IMR-90 (cell line): ENCODE data around the gene UTP14C.

ENCODE experiments used
- BHLHE40 ChIP-seq: fragments of 150-350 bp; IDR thresholded peaks from 2 replicates; pipeline ENCODE4 v1.6.1; 2016; ENCODE audit warnings: mild to moderate bottlenecking, low read depth, low read length
- CEBPB ChIP-seq: IDR thresholded peaks from 2 replicates; pipeline ENCODE4 v1.6.1; 2012; ENCODE audit warnings: low read depth, low read length, improper control_type of control experiment
- CTCF ChIP-seq: conservative IDR thresholded peaks from 2 replicates; pipeline ENCODE4 v1.5.1; 2012; ENCODE audit warnings: mild to moderate bottlenecking, low read depth, low read length, improper control_type of control experiment
- ELK1 ChIP-seq: fragments of 150-350 bp; IDR thresholded peaks from 2 replicates; pipeline ENCODE4 v1.6.1; 2016; ENCODE audit warnings: low read depth, mild to moderate bottlenecking, low read length, moderate library complexity, borderline replicate concordance
- FOS ChIP-seq: fragments of 150-350 bp; IDR thresholded peaks from 2 replicates; pipeline ENCODE4 v1.6.1; 2016; ENCODE audit warnings: low read depth, low read length
- MAZ ChIP-seq: IDR thresholded peaks from 2 replicates; pipeline ENCODE4 v1.6.1; 2012; ENCODE audit warnings: low read depth, mild to moderate bottlenecking, low read length, improper control_type of control experiment, moderate library complexity, borderline replicate concordance
- MXI1 ChIP-seq: IDR thresholded peaks from 2 replicates; pipeline ENCODE4 v1.6.1; 2012; ENCODE audit warnings: low read depth, mild to moderate bottlenecking, low read length, moderate library complexity, borderline replicate concordance
- NFE2L2 ChIP-seq: fragments of 150-350 bp; IDR thresholded peaks from 2 replicates; pipeline ENCODE4 v1.6.1; 2016; ENCODE audit warnings: low read depth, mild to moderate bottlenecking, low read length
- POLR2A ChIP-seq: IDR thresholded peaks from 2 replicates; pipeline ENCODE4 v1.6.1; 2012; ENCODE audit warnings: mild to moderate bottlenecking, low read depth, low read length
- RAD21 ChIP-seq: IDR thresholded peaks from 2 replicates; pipeline ENCODE4 v1.6.1; 2012; ENCODE audit warnings: low read length, improper control_type of control experiment
- RCOR1 ChIP-seq: IDR thresholded peaks from 2 replicates; pipeline ENCODE4 v1.6.1; 2012; ENCODE audit warnings: mild to moderate bottlenecking, low read length, improper control_type of control experiment; ENCODE audit not compliant: insufficient replicate concordance
- RFX5 ChIP-seq: IDR thresholded peaks from 2 replicates; pipeline ENCODE4 v1.8.0; 2012; ENCODE audit warnings: low read depth, mild to moderate bottlenecking, low read length, moderate library complexity
- SMC3 ChIP-seq: fragments of 150-350 bp; IDR thresholded peaks from 2 replicates; pipeline ENCODE4 v1.6.1; 2016; ENCODE audit warnings: low read depth, mild to moderate bottlenecking, antibody characterized with exemption, low read length, moderate library complexity
- USF2 ChIP-seq: fragments of 150-350 bp; IDR thresholded peaks from 2 replicates; pipeline ENCODE4 v1.6.1; 2017; ENCODE audit warnings: mild to moderate bottlenecking, antibody characterized with exemption, low read length, low read depth

- no peak for TF ChIP-seq BHLHE40
- TF ChIP-seq CTCF, result no peak
- TF ChIP-seq POLR2A, result no peak
- no peak for TF ChIP-seq MXI1
- TF ChIP-seq RCOR1, result no peak
- TF ChIP-seq CEBPB, result no peak
- no peak for TF ChIP-seq FOS
- no peak for TF ChIP-seq NFE2L2
- TF ChIP-seq SMC3, result no peak
- no peak for TF ChIP-seq RAD21
- TF ChIP-seq ELK1, result no peak
- TF ChIP-seq MAZ, result no peak
- TF ChIP-seq RFX5, result no peak
- no peak for TF ChIP-seq USF2
These were observed 14.5 kb upstream of the UTP14C start for GRCh38 chr13:52009946-52010345.
